DND-41 (cell line): ENCODE data around the gene FAM53B.

ENCODE experiments used
- EZH2 ChIP-seq: IDR thresholded peaks from 3 replicates; pipeline ENCODE4 v1.6.1; 2012; ENCODE audit warnings: borderline replicate concordance, low read depth, mild to moderate bottlenecking, moderate library complexity, low read length, inconsistent platforms; ENCODE audit not compliant: severe bottlenecking
- TF ChIP-seq, protein P1 (sequence below): IDR thresholded peaks from 2 replicates; pipeline ENCODE4 v1.5.1; 2012; ENCODE audit warnings: borderline replicate concordance, low read length, moderate library complexity, mild to moderate bottlenecking; ENCODE audit not compliant: poor library complexity, severe bottlenecking; ENCODE audit errors: extremely low read depth

DNA sequence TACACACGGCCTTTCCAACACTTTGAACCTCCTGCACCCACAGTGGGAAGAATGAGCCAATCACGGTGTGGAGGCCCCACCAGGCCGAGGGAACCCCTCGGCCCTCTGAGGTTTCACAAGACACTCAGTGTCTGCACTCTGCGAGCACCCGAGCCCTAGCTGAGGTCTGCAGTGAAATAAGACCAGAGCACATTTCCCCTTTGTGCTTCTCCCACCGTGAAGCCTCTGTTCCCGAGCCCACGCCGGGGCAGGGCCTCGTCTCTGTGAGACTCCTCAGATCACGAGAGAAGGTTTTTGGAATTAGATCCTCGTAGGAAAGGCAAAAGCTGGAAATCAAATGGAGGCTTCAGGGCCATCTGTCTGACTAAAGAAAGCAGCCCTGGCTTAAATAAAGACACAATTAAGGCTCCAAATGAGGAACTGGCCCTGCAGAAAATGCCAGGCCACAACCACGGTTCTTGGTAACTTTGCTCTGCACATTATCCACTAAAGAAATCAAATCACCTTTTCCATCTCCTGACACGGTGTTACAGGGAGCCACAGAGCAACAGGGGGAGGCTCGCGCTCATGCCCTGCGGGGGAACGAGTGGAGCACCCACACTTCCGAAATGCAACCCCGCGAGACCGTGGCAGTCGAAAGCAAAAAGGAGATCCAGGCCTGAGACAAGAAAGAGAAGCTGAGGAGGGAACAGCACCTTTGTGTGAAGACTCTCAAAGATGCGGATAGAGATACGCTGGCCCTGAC, 43.7 kb downstream of the FAM53B start:
- no peak for TF ChIP-seq EZH2
- TF ChIP-seq, protein P1, sequence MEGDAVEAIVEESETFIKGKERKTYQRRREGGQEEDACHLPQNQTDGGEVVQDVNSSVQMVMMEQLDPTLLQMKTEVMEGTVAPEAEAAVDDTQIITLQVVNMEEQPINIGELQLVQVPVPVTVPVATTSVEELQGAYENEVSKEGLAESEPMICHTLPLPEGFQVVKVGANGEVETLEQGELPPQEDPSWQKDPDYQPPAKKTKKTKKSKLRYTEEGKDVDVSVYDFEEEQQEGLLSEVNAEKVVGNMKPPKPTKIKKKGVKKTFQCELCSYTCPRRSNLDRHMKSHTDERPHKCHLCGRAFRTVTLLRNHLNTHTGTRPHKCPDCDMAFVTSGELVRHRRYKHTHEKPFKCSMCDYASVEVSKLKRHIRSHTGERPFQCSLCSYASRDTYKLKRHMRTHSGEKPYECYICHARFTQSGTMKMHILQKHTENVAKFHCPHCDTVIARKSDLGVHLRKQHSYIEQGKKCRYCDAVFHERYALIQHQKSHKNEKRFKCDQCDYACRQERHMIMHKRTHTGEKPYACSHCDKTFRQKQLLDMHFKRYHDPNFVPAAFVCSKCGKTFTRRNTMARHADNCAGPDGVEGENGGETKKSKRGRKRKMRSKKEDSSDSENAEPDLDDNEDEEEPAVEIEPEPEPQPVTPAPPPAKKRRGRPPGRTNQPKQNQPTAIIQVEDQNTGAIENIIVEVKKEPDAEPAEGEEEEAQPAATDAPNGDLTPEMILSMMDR = no peak
